Prostate gland (tissue), 2 donors: Measurements from ENCODE around the gene CYTH4.

ENCODE experiments used
- POLR2AphosphoS5 ChIP-seq: sonication (generic); formaldehyde crosslinking; IDR thresholded peaks from one replicate; pipeline ENCODE4 v1.6.1; 2017; ENCODE audit warnings: antibody characterized with exemption
- TF ChIP-seq, protein P1 (sequence below), 4 experiments: fragments of 200-600 bp in 2 of 4; fragments of 450-650 bp in 2 of 4; sonication (generic) in 2 of 4; IDR thresholded peaks; 1 replicate in 3 of 4; 2 replicates in 1 of 4; pipeline ENCODE4 v1.5.1; 2016 to 2019; ENCODE audit warnings: antibody characterized with exemption in 4 of 4, mild to moderate bottlenecking in 2 of 4, moderate library complexity in 2 of 4

- TF ChIP-seq, protein P1, sequence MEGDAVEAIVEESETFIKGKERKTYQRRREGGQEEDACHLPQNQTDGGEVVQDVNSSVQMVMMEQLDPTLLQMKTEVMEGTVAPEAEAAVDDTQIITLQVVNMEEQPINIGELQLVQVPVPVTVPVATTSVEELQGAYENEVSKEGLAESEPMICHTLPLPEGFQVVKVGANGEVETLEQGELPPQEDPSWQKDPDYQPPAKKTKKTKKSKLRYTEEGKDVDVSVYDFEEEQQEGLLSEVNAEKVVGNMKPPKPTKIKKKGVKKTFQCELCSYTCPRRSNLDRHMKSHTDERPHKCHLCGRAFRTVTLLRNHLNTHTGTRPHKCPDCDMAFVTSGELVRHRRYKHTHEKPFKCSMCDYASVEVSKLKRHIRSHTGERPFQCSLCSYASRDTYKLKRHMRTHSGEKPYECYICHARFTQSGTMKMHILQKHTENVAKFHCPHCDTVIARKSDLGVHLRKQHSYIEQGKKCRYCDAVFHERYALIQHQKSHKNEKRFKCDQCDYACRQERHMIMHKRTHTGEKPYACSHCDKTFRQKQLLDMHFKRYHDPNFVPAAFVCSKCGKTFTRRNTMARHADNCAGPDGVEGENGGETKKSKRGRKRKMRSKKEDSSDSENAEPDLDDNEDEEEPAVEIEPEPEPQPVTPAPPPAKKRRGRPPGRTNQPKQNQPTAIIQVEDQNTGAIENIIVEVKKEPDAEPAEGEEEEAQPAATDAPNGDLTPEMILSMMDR (IDR thresholded peaks at IDR 0.05): no peak
- no peak for TF ChIP-seq POLR2AphosphoS5
Observed at GRCh38 chr22:37305887-37306286, 23.6 kb downstream of the CYTH4 start.
